Measurements from ENCODE around the gene GINS2.

DNA sequence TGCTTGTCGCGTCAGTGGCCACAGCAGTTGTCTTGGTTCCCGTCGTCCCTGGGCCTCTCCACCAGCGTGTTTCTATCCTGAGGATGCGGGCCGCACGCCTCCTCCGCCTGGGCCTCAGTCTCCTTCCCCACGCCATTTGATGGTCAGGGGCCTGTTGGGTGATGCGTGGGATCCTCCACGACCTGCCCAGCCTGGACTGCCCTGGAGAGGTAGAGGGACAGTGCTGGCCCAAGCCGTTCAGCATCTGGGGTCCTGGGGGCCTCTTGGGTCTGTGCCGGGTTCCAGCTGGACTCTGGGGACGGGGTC is 55.4 kb downstream of the GINS2 start:
- TF ChIP-seq, protein P1, sequence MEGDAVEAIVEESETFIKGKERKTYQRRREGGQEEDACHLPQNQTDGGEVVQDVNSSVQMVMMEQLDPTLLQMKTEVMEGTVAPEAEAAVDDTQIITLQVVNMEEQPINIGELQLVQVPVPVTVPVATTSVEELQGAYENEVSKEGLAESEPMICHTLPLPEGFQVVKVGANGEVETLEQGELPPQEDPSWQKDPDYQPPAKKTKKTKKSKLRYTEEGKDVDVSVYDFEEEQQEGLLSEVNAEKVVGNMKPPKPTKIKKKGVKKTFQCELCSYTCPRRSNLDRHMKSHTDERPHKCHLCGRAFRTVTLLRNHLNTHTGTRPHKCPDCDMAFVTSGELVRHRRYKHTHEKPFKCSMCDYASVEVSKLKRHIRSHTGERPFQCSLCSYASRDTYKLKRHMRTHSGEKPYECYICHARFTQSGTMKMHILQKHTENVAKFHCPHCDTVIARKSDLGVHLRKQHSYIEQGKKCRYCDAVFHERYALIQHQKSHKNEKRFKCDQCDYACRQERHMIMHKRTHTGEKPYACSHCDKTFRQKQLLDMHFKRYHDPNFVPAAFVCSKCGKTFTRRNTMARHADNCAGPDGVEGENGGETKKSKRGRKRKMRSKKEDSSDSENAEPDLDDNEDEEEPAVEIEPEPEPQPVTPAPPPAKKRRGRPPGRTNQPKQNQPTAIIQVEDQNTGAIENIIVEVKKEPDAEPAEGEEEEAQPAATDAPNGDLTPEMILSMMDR (IDR thresholded peaks at IDR 0.05 in 2 of 3, conservative IDR thresholded peaks at IDR 0.05 in 1 of 3; ENCODE audit: borderline replicate concordance in 1 of 3, insufficient read depth in 1 of 3, low read depth in 2 of 3, low read length in 2 of 3), result no peak
- TF ChIP-seq, protein P2, sequence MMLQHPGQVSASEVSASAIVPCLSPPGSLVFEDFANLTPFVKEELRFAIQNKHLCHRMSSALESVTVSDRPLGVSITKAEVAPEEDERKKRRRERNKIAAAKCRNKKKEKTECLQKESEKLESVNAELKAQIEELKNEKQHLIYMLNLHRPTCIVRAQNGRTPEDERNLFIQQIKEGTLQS (IDR thresholded peaks at IDR 0.05), result no peak
- no peak for TF ChIP-seq POLR2A (IDR thresholded peaks at IDR 0.05; ENCODE audit: borderline replicate concordance, extremely low read depth, insufficient read depth, insufficient read length)
- TF ChIP-seq POLR2AphosphoS5 (IDR thresholded peaks at IDR 0.05; ENCODE audit: low read depth, low read length), result no peak
- no peak for TF ChIP-seq CEBPB (IDR thresholded peaks at IDR 0.05; ENCODE audit: low read depth)
